HepG2 (cell line): ENCODE data around the gene VENTX. TPM values are rescaled to one million over a fixed set of nuclear protein-coding genes. Genes with fewer than 3 reads are reported as not detected.

Source experiments
- ATM ChIP-seq: fragments of 450-650 bp; IDR thresholded peaks from 2 replicates; pipeline ENCODE4 v1.7.1; 2017; ENCODE audit warnings: mild to moderate bottlenecking, borderline replicate concordance
- CREBL2 ChIP-seq: sonication (generic); formaldehyde crosslinking; IDR thresholded peaks from 2 replicates; pipeline ENCODE4 v1.8.1; 2023; ENCODE audit warnings: missing genetic modification reagents, mild to moderate bottlenecking, borderline replicate concordance
- HDAC6 ChIP-seq: fragments of 200-600 bp; sonication (generic); IDR thresholded peaks from 2 replicates; pipeline ENCODE4 v1.7.0; 2017; ENCODE audit warnings: mild to moderate bottlenecking, antibody characterized with exemption, low read length, low read depth
- HINFP ChIP-seq: sonication (generic); formaldehyde crosslinking; IDR thresholded peaks from 2 replicates; pipeline ENCODE4 v1.4.0; 2020; ENCODE audit warnings: low read depth, mild to moderate bottlenecking, missing genetic modification reagents
- HNRNPH1 ChIP-seq: fragments of 200-400 bp; formaldehyde crosslinking; optimal IDR thresholded peaks from 2 replicates; pipeline ENCODE3; 2017; ENCODE audit warnings: mild to moderate bottlenecking, low read depth, low read length
- LRRFIP1 ChIP-seq: sonication (generic); formaldehyde crosslinking; conservative IDR thresholded peaks from 2 replicates; pipeline ENCODE4 v1.4.0; 2020; ENCODE audit warnings: missing genetic modification reagents
- MED8 ChIP-seq: sonication (generic); formaldehyde crosslinking; IDR thresholded peaks from 2 replicates; pipeline ENCODE4 v1.8.1; 2023; ENCODE audit warnings: mild to moderate bottlenecking, missing genetic modification reagents; ENCODE audit not compliant: insufficient replicate concordance
- NFE2 ChIP-seq: sonication (generic); formaldehyde crosslinking; IDR thresholded peaks from 2 replicates; pipeline ENCODE4 v1.4.0; 2020; ENCODE audit warnings: missing genetic modification reagents
- NFE2L1 ChIP-seq: sonication (generic); formaldehyde crosslinking; IDR thresholded peaks from 2 replicates; pipeline ENCODE4 v1.4.0; 2020; ENCODE audit warnings: missing genetic modification reagents, mild to moderate bottlenecking, borderline replicate concordance
- SMC3 ChIP-seq: IDR thresholded peaks from 2 replicates; pipeline ENCODE4 v1.6.1; 2011; ENCODE audit warnings: low read length, improper control_type of control experiment
- TGIF2 ChIP-seq: IDR thresholded peaks from 2 replicates; pipeline ENCODE4 v1.6.1; 2016; ENCODE audit warnings: control low read depth, missing compliant biosample characterization
- XBP1 ChIP-seq: sonication (generic); formaldehyde crosslinking; IDR thresholded peaks from 2 replicates; pipeline ENCODE4 v1.5.0; 2020; ENCODE audit warnings: missing genetic modification reagents
- ZFYVE20 ChIP-seq: sonication (generic); formaldehyde crosslinking; IDR thresholded peaks from 2 replicates; pipeline ENCODE4 v1.8.0; 2023; ENCODE audit warnings: low read depth, mild to moderate bottlenecking, moderate library complexity, missing genetic modification reagents, borderline replicate concordance
- ZNF136 ChIP-seq: sonication (generic); formaldehyde crosslinking; IDR thresholded peaks from 2 replicates; pipeline ENCODE4 v1.8.1; 2022; ENCODE audit warnings: low read depth, mild to moderate bottlenecking, moderate library complexity, missing genetic modification reagents
- ZNF646 ChIP-seq: sonication (generic); formaldehyde crosslinking; IDR thresholded peaks from 2 replicates; pipeline ENCODE4 v1.9.0; 2021; ENCODE audit warnings: mild to moderate bottlenecking, missing genetic modification reagents
- ZNF761 ChIP-seq: sonication (generic); formaldehyde crosslinking; conservative IDR thresholded peaks from 2 replicates; pipeline ENCODE4 v1.4.0; 2020; ENCODE audit warnings: mild to moderate bottlenecking, missing genetic modification reagents
- ZNF781 ChIP-seq: sonication (generic); formaldehyde crosslinking; IDR thresholded peaks from 2 replicates; pipeline ENCODE4 v1.5.1; 2020; ENCODE audit warnings: borderline replicate concordance, mild to moderate bottlenecking, missing genetic modification reagents; ENCODE audit errors: not compliant biosample characterization
- polyA plus RNA-seq, 8 experiments: library from polyadenylated mRNA; depleted of rRNA in 3 of 8; stranded (reverse) in 7 of 8; unstranded in 1 of 8; fragments of >200 nt; fragmentation: Illumina TruSeq in 4 of 8; extraction: Trizol in 4 of 8; gene quantifications; 2 replicates each; pipeline versions ENCODE4 v1.2.1 to v1.2.3, GENCODE V29; 2011 to 2016; ENCODE audit warnings: low read depth in 4 of 8, missing spikeins in 1 of 8, mixed read lengths in 1 of 8; ENCODE audit not compliant: insufficient read depth in 1 of 8
- total RNA-seq, 5 experiments: library from RNA; depleted of rRNA; stranded (reverse); fragments of >200 nt; fragmentation: Illumina TruSeq; extraction: Trizol; gene quantifications; 2 replicates each; pipeline ENCODE4 v1.2.3, GENCODE V29; 2016; ENCODE audit warnings: low read depth in 1 of 5

VENTX gene
- total and polyA plus RNA-seq, 2 of the 13 experiments (the other 11 are each of a cell fraction or from before 2014, with no cell fraction given) = not detected

GRCh38 chr10:133277993-133278576 lies 40.4 kb downstream of the VENTX start (continued):
- TF ChIP-seq LRRFIP1 (CRISPR knock-in tag) (no peak), MED8 (no peak), HNRNPH1 (no peak), NFE2 (CRISPR knock-in tag) (no peak), ATM (no peak), ZNF136 (CRISPR knock-in tag) (no peak), ZFYVE20 (no peak), HINFP (no peak), HDAC6 (no peak), ZNF781 (no peak), ZNF761 (CRISPR knock-in tag) (no peak), XBP1 (CRISPR knock-in tag) (no peak), TGIF2 (CRISPR knock-in tag) (no peak), ZNF646 (no peak), CREBL2 (CRISPR knock-in tag) (no peak), SMC3 (no peak), NFE2L1 (CRISPR knock-in tag) (no peak)
